Activated gamma-delta T cell (primary cell): ENCODE measurements around the gene UBE4B.

Source experiments
- DNase-seq: peaks from one replicate; lab custom pipeline; 2025; lab: John Stamatoyannopoulos, UW

The UBE4B gene

GRCh38 chr1:10114746-10115145 is 82.0 kb downstream of the UBE4B start:
- DNase-seq = no peak

GRCh38 chr1:10117132-10117531 is 84.4 kb downstream of the UBE4B start:
- DNase-seq = no peak

GRCh38 chr1:10117865-10118264 is 85.1 kb downstream of the UBE4B start:
- no peak for DNase-seq

- DNase-seq = no peak
Measured at GRCh38 chr1:10121688-10122087, 88.9 kb downstream of the UBE4B start.

GRCh38 chr1:10122926-10123325 is 90.2 kb downstream of the UBE4B start:
- DNase-seq = no peak

- no peak for DNase-seq
Measured at GRCh38 chr1:10128101-10128765, 95.5 kb downstream of the UBE4B start.

- no peak for DNase-seq
Measured at GRCh38 chr1:10132316-10132715, 99.6 kb downstream of the UBE4B start.

GRCh38 chr1:10132852-10133251 is 100.1 kb downstream of the UBE4B start:
- no peak for DNase-seq

- no peak for DNase-seq
Measured at GRCh38 chr1:10140981-10141380, 108.2 kb downstream of the UBE4B start.

GRCh38 chr1:10143961-10144485 is 111.3 kb downstream of the UBE4B start:
- DNase-seq = no peak

- no peak for DNase-seq
Measured at GRCh38 chr1:10146391-10146790, 113.6 kb downstream of the UBE4B start.

- no peak for DNase-seq
Measured at GRCh38 chr1:10149231-10149630, 116.5 kb downstream of the UBE4B start.

GRCh38 chr1:10152709-10153284 is 120.0 kb downstream of the UBE4B start:
- no peak for DNase-seq

GRCh38 chr1:10155087-10155712 is 122.4 kb downstream of the UBE4B start:
- no peak for DNase-seq

GRCh38 chr1:10160173-10160572 is 127.4 kb downstream of the UBE4B start:
- DNase-seq = no peak

- DNase-seq = no peak
Measured at GRCh38 chr1:10160907-10161490, 128.2 kb downstream of the UBE4B start.

- no peak for DNase-seq
Measured at GRCh38 chr1:10161541-10162290, 129.0 kb downstream of the UBE4B start.

GRCh38 chr1:10168912-10169514 is 136.3 kb downstream of the UBE4B start:
- no peak for DNase-seq

GRCh38 chr1:10170239-10170574 is 137.4 kb downstream of the UBE4B start:
- no peak for DNase-seq

- no peak for DNase-seq
Measured at GRCh38 chr1:10171105-10171767, 138.5 kb downstream of the UBE4B start.

GRCh38 chr1:10171995-10172669 is 139.4 kb downstream of the UBE4B start:
- no peak for DNase-seq
